Neuronal stem cell (in vitro differentiated cells): ENCODE data around the gene RAB10.
A peak's percentile ranks its signal among the peaks of the same experiment; 100 is the strongest.

Source experiments
- DNase-seq: peaks from one replicate; pipeline ENCODE4 v3.0.0-alpha.2; 2013; ENCODE audit warnings: low spot score
- H2AFZ ChIP-seq: one replicate; pipeline ENCODE4 v1.6.1; 2013; ENCODE audit warnings: mild to moderate bottlenecking, low read length, inconsistent platforms
- H2AK5ac ChIP-seq: 2 replicates; pipeline ENCODE4 v1.6.1; 2013; ENCODE audit warnings: low read depth, mild to moderate bottlenecking, inconsistent platforms, low read length, moderate library complexity, mixed read lengths
- H2BK120ac ChIP-seq: 2 replicates; pipeline ENCODE4 v1.6.1; 2013; ENCODE audit warnings: low read depth, mild to moderate bottlenecking, inconsistent platforms, low read length, moderate library complexity, mixed read lengths
- H2BK12ac ChIP-seq: one replicate; pipeline ENCODE4 v1.6.1; 2013; ENCODE audit warnings: low read length, inconsistent platforms
- H2BK15ac ChIP-seq: 2 replicates; pipeline ENCODE4 v1.6.1; 2013; ENCODE audit warnings: mild to moderate bottlenecking, low read length, inconsistent platforms, mixed read lengths
- H2BK5ac ChIP-seq: one replicate; pipeline ENCODE4 v1.6.1; 2013; ENCODE audit warnings: inconsistent platforms, mild to moderate bottlenecking, low read length, moderate library complexity
- H3K14ac ChIP-seq: one replicate; pipeline ENCODE4 v1.6.1; 2013; ENCODE audit warnings: low read length, inconsistent platforms
- H3K18ac ChIP-seq: 2 replicates; pipeline ENCODE4 v1.6.1; 2013; ENCODE audit warnings: low read length, inconsistent platforms
- H3K23ac ChIP-seq: 2 replicates; pipeline ENCODE4 v1.6.1; 2013; ENCODE audit warnings: low read depth, mild to moderate bottlenecking, mixed read lengths, low read length, inconsistent platforms; ENCODE audit not compliant: poor library complexity
- H3K27ac ChIP-seq: replicated peaks from 3 replicates; pipeline ENCODE4 v1.5.1; 2013; ENCODE audit warnings: low read length, inconsistent platforms
- H3K27me3 ChIP-seq, 3 experiments: 2 replicates each; pipeline ENCODE4 v1.6.1; 2013; ENCODE audit warnings: low read length in 3 of 3, mild to moderate bottlenecking in 2 of 3, inconsistent platforms in 1 of 3, low read depth in 1 of 3, mixed read lengths in 1 of 3, moderate library complexity in 1 of 3; ENCODE audit not compliant: control insufficient read depth in 3 of 3, insufficient read depth in 3 of 3
- H3K36me3 ChIP-seq, 2 donors: replicated peaks in 1 of 2; 2 replicates each; pipeline ENCODE4 v1.6.1; 2013; ENCODE audit warnings: low read length in 2 of 2; ENCODE audit not compliant: control insufficient read depth in 2 of 2, insufficient read depth in 2 of 2
- H3K4ac ChIP-seq: 2 replicates; pipeline ENCODE4 v1.6.1; 2013; ENCODE audit warnings: inconsistent platforms, mild to moderate bottlenecking, low read length, moderate library complexity
- H3K4me1 ChIP-seq, 2 donors: 1 replicate in 1 of 2; 2 replicates in 1 of 2; pipeline ENCODE4 v1.6.1; 2013; ENCODE audit warnings: low read length in 2 of 2, low read depth in 1 of 2; ENCODE audit not compliant: control insufficient read depth in 2 of 2, insufficient read depth in 1 of 2
- H3K4me2 ChIP-seq: one replicate; pipeline ENCODE4 v1.6.1; 2013; ENCODE audit warnings: mild to moderate bottlenecking, low read length, inconsistent platforms; ENCODE audit not compliant: insufficient read depth, poor library complexity, severe bottlenecking
- H3K4me3 ChIP-seq, 2 donors: 2 replicates each; pipeline ENCODE4 v1.5.1; 2013; ENCODE audit warnings: low read length in 2 of 2, mild to moderate bottlenecking in 2 of 2, inconsistent platforms in 1 of 2, moderate library complexity in 1 of 2
- H3K79me1 ChIP-seq: one replicate; pipeline ENCODE4 v1.6.1; 2013; ENCODE audit warnings: low read depth, mild to moderate bottlenecking, inconsistent platforms, low read length, moderate library complexity
- H3K9ac ChIP-seq: one replicate; pipeline ENCODE4 v1.6.1; 2013; ENCODE audit warnings: mild to moderate bottlenecking, low read depth, low read length, inconsistent platforms; ENCODE audit not compliant: poor library complexity
- H3K9me3 ChIP-seq, 2 donors: replicated peaks in 1 of 2; 2 replicates each; pipeline versions ENCODE3 to v1.6.1; 2013; ENCODE audit warnings: low read length in 2 of 2, mild to moderate bottlenecking in 2 of 2, inconsistent platforms in 1 of 2, low read depth in 1 of 2, mixed read lengths in 1 of 2, moderate library complexity in 1 of 2; ENCODE audit not compliant: control insufficient read depth in 2 of 2, insufficient read depth in 1 of 2
- H4K8ac ChIP-seq: one replicate; pipeline ENCODE4 v1.6.1; 2013; ENCODE audit warnings: low read depth, mild to moderate bottlenecking, inconsistent platforms, low read length, moderate library complexity
- H4K91ac ChIP-seq: one replicate; pipeline ENCODE4 v1.6.1; 2013; ENCODE audit warnings: low read length, low read depth, mild to moderate bottlenecking, inconsistent platforms; ENCODE audit not compliant: poor library complexity
- WGBS, 2 donors: extraction: QIAGEN DNeasy Blood & Tissue Kit; methylation state at CpG; one replicate each; pipeline ENCODE4 v1.1.7; 2013; ENCODE audit warnings: missing lambda C conversion rate in 2 of 2, mixed read lengths in 1 of 2; ENCODE audit not compliant: insufficient read length in 2 of 2, insufficient replicate concordance in 1 of 2; ENCODE audit errors: extremely low coverage in 2 of 2; 5-methylcytosine and 5-hydroxymethylcytosine counted together

Gene RAB10

GRCh38 chr2:26018184-26019055 lies 15.5 kb upstream of the RAB10 start:
- Histone ChIP-seq H2AK5ac (no peak overlapping the region), H3K4ac (no peak overlapping the region), H2BK5ac (no peak overlapping the region), H4K91ac (no peak overlapping the region), H3K23ac (no peak overlapping the region), H2BK120ac (no peak overlapping the region), H3K4me2 (no peak overlapping the region), H4K8ac (no peak overlapping the region), H2AFZ (peak overlapping the region; percentile 20), H3K36me3 (no peaks in the 10 kb centered on the region), H3K14ac (no peak overlapping the region), H3K27ac (no peak overlapping the region), H3K9me3 (no peaks in the 10 kb centered on the region), H3K79me1 (no peaks in the 10 kb centered on the region), H3K18ac (no peak overlapping the region), H3K27me3 (peaks cover 0 to 12% (median 0%) of the 10 kb centered on the region in 3 experiments), H2BK12ac (no peak overlapping the region), H3K4me3 (no peak overlapping the region), H3K4me1 (peaks cover 1 to 2% of the 10 kb centered on the region in 2 donors), H3K9ac (no peak overlapping the region), H2BK15ac (no peak overlapping the region)
- no CpG with 5 or more reads among the region's 3 CpGs for WGBS, 2 donors
- no peak for DNase-seq

GRCh38 chr2:26020231-26020640 lies 13.6 kb upstream of the RAB10 start:
- H2BK120ac ChIP-seq: no peak overlapping the region
- peak overlapping the region; percentile 96 for H4K91ac ChIP-seq
- H3K36me3 ChIP-seq: no peaks in the 10 kb centered on the region
- peak overlapping the region; percentile 15 for H3K23ac ChIP-seq
- H2AFZ ChIP-seq: no peak overlapping the region
- H3K27me3 ChIP-seq: peaks cover 0 to 12% (median 0%) of the 10 kb centered on the region in 3 experiments
- H3K4me3 ChIP-seq: peak overlapping the region in 1 of 2 donors; percentile 11
- no peak overlapping the region for H4K8ac ChIP-seq
- H3K9ac ChIP-seq: no peak overlapping the region
- no peaks in the 10 kb centered on the region for H3K9me3 ChIP-seq
- no CpG with 5 or more reads among the region's 4 CpGs for WGBS, 2 donors
- H3K4me1 ChIP-seq: peaks cover 1 to 2% of the 10 kb centered on the region in 2 donors
- H2BK5ac ChIP-seq: no peak overlapping the region
- no peak overlapping the region for H3K4ac ChIP-seq
- no peak overlapping the region for H3K27ac ChIP-seq
- no peak overlapping the region for H3K4me2 ChIP-seq
- no peak for DNase-seq
- H2BK15ac ChIP-seq: no peak overlapping the region
- H3K14ac ChIP-seq: no peak overlapping the region
- H3K18ac ChIP-seq: peak overlapping the region; percentile 1
- H3K79me1 ChIP-seq: no peaks in the 10 kb centered on the region
- no peak overlapping the region for H2AK5ac ChIP-seq
- peak overlapping the region; percentile 2 for H2BK12ac ChIP-seq

- Histone ChIP-seq H4K8ac (no peak overlapping the region), H3K4me1 (no peaks in the 10 kb centered on the region), H2AK5ac (no peak overlapping the region), H2BK5ac (no peak overlapping the region), H3K14ac (no peak overlapping the region), H2AFZ (no peak overlapping the region), H3K9ac (no peak overlapping the region), H3K27me3 (no peaks in the 10 kb centered on the region), H4K91ac (no peak overlapping the region), H3K27ac (no peak overlapping the region), H3K23ac (no peak overlapping the region), H3K9me3 (no peaks in the 10 kb centered on the region), H3K79me1 (no peaks in the 10 kb centered on the region), H3K4ac (no peak overlapping the region), H2BK12ac (no peak overlapping the region), H3K4me3 (no peak overlapping the region), H2BK15ac (no peak overlapping the region), H3K18ac (no peak overlapping the region), H2BK120ac (no peak overlapping the region), H3K36me3 (no peaks in the 10 kb centered on the region), H3K4me2 (no peak overlapping the region)
- no peak for DNase-seq
- WGBS, 2 donors: no CpG with 5 or more reads among the region's 2 CpGs
Measured at GRCh38 chr2:26024260-26024659, 9.6 kb upstream of the RAB10 start.

GRCh38 chr2:26025509-26025908 lies 8.4 kb upstream of the RAB10 start:
- no peak overlapping the region for H3K4me2 ChIP-seq
- no peak for DNase-seq
- H3K9ac ChIP-seq: no peak overlapping the region
- H3K27me3 ChIP-seq: no peaks in the 10 kb centered on the region
- no peaks in the 10 kb centered on the region for H3K79me1 ChIP-seq
- no peak overlapping the region for H2BK15ac ChIP-seq
- no peak overlapping the region for H3K23ac ChIP-seq
- H4K91ac ChIP-seq: no peak overlapping the region
- H3K4me3 ChIP-seq: no peak overlapping the region
- H2AK5ac ChIP-seq: no peak overlapping the region
- no peak overlapping the region for H2BK120ac ChIP-seq
- no peaks in the 10 kb centered on the region for H3K9me3 ChIP-seq
- H2BK12ac ChIP-seq: no peak overlapping the region
- no peak overlapping the region for H3K14ac ChIP-seq
- H3K18ac ChIP-seq: no peak overlapping the region
- H3K4me1 ChIP-seq: no peaks in the 10 kb centered on the region
- H3K36me3 ChIP-seq: no peaks in the 10 kb centered on the region
- no peak overlapping the region for H3K27ac ChIP-seq
- H3K4ac ChIP-seq: no peak overlapping the region
- H4K8ac ChIP-seq: no peak overlapping the region
- H2AFZ ChIP-seq: no peak overlapping the region
- H2BK5ac ChIP-seq: no peak overlapping the region
